Measurements from ENCODE around the gene EPB41L4A. TPM values are rescaled to one million over a fixed set of nuclear protein-coding genes. Genes with fewer than 3 reads are reported as not detected.

Gene EPB41L4A
- total RNA-seq, 1 donor from 2014 or later: 1.2 TPM

- intact Hi-C loops (cut with micrococcal nuclease): loop anchor here (10.0 kb wide), 1 partner anchor 1349 kb away; the partner anchor contains the start of gene YTHDC2
Observed at GRCh38 chr5:112165399-112165798, 253.7 kb downstream of the EPB41L4A start.

GRCh38 chr5:112163435-112163834 is 255.6 kb downstream of the EPB41L4A start:
- intact Hi-C loops (cut with micrococcal nuclease): loop anchor here (5.0 to 10.0 kb wide), 5 partner anchors 254 to 1351 kb away; partner anchors contain the start of genes EPB41L4A and YTHDC2

- intact Hi-C loops (cut with micrococcal nuclease): loop anchor here (2.0 to 10.0 kb wide), 6 partner anchors 256 to 1353 kb away; partner anchors contain the start of genes EPB41L4A, REEP5 and YTHDC2
Observed at GRCh38 chr5:112161392-112161748, 257.7 kb downstream of the EPB41L4A start.

DNA sequence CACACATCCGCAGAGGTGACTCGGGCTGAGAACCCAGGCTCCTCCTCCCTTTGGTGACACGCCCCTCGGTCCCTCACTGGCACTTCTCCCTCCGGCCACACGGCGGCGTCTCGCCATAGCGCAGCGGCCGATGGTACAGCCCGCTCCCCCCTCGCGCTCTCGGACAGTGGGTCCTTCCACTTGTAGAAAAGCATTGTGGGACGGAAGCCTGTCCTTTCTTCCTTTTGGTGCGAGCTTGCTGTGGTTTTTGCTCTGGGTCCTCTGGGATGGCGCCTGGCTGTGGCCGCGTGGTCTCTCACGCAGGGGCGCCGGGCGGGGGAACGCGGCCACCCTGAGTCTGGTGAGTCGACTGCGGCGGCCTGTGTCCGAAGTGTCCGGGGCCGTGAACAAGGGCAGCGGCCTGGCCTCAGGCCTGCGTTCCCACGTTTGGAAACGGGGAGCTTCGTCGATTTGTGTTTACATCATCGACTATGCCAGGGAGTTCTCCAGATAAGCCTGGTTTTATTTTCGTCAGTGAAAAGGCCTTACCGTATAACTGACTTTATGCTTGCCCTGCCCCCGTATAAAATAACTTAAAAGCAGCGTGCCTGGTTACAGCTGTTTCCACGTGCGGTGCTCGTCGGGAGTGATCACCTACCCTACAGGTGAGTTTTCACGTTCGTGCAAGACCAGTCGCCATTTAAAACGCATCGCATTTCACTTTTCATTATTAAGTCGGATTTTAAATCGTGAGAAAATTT is 258.3 kb downstream of the EPB41L4A start:
- intact Hi-C loops (cut with micrococcal nuclease): loop anchor here (1.0 to 10.0 kb wide), 17 partner anchors 14 to 1423 kb away; partner anchors contain the start of genes CAMK4, DCP2, EPB41L4A and NREP

GRCh38 chr5:112159435-112159834 is 259.6 kb downstream of the EPB41L4A start:
- intact Hi-C loops (cut with micrococcal nuclease): loop anchor here (5.0 kb wide), 1 partner anchor 822 kb away; no protein-coding TSS in a partner anchor

- intact Hi-C loops (cut with micrococcal nuclease): loop anchor here (5.0 kb wide), 1 partner anchor 819 kb away; no protein-coding TSS in a partner anchor
Observed at GRCh38 chr5:112156211-112156610, 262.9 kb downstream of the EPB41L4A start.

GRCh38 chr5:112154940-112155686 is 264.0 kb downstream of the EPB41L4A start:
- intact Hi-C loops (cut with micrococcal nuclease): loop anchor here (5.0 kb wide), 1 partner anchor 818 kb away; no protein-coding TSS in a partner anchor

- intact Hi-C loops (cut with micrococcal nuclease): loop anchor here (5.0 kb wide), 2 partner anchors 392 to 1412 kb away; partner anchors contain the start of genes NREP and SLC25A46
Observed at GRCh38 chr5:112149727-112150126, 269.4 kb downstream of the EPB41L4A start.

DNA sequence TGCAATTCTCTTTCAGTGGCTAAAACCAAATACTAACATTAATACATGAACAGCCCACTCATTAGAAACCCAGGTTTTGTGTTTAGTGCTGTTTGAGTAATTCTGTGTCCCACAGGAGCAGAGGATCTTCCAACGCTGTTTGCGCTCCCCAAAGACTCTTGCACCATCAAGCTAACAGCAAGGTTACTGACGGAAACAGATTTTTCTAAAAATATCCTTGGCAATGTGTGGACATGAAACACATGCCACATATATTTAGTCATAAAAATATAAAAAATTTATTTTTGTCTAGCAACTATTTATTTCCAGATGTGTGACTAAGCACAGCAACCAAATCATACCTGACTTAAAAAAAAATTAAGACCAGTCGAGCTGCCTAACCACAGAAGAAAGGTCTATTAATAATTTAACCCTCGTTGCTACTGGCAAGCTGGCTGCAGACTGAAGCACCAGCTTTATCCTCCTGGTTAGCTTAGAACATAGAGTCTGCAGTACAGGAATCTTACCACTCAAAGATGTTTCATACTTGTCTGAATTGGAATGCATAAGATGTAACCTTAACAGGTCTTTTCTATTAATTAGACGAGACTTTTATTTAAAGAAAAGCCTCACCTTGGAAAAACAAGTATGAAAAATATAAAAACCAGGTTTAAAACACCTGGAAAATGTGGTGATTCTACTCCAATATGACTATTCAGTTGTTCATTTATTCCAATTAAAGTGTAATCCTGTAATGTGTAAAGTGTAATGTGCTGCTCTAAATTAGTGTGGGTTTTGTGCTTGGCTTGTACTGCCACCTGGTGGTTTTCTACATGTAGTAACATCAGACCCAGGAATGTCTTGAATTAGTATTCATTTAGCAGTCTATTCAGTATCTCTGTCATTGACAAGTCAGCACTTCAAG is 272.5 kb downstream of the EPB41L4A start:
- intact Hi-C loops (cut with micrococcal nuclease): loop anchor here (1.0 to 5.0 kb wide), 11 partner anchors 14 to 1409 kb away; partner anchors contain the start of genes NREP, SLC25A46 and STARD4

GRCh38 chr5:112143690-112144089 is 275.4 kb downstream of the EPB41L4A start:
- intact Hi-C loops (cut with micrococcal nuclease): loop anchor here (1.0 kb wide), 1 partner anchor 864 kb away; no protein-coding TSS in a partner anchor

DNA sequence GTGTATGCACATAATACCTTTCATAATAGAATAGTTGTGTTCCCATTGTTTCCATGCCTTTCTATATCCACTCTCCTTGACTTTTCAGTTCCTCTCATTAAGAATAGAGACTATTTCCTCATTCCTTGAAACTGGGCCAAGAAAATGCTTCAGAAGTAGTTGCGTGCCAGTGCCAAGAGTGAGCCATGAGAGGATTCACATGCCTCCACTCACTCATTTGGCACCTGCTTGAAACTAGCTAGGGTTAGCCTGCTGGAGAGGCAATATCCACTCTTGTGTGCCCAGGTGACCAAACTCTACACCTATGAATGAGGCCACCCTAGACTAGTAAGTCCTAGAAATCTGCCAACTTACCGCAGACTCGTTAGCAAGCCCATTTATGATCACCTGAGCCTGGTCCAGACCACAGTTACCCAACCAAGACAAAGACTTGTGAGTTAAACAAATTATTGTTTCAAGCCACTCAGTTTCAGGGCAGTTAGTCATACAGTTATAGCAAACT is 276.3 kb downstream of the EPB41L4A start:
- intact Hi-C loops (cut with micrococcal nuclease): loop anchor here (1.0 kb wide), 1 partner anchor 864 kb away; no protein-coding TSS in a partner anchor

DNA sequence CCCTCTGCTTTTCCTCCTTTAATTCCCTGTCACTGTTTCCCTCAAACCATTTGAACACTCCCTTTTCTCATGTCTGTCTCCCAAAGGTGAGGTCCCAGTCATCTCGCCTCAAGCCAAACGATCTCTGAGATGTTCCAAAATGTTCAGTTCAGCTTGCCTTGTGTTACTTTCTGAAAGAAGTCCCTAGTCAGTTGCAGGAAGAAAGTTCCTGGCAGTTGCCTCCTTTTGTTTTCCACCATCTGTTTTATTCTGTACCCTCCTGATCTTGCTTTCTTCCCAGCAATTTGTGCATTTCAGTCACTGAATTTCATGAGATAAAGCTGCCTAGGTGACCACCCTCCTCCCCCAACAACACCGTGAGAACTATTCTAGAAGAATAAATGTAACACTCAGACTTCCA is 277.5 kb downstream of the EPB41L4A start:
- intact Hi-C loops (cut with micrococcal nuclease): no loop called here

DNA sequence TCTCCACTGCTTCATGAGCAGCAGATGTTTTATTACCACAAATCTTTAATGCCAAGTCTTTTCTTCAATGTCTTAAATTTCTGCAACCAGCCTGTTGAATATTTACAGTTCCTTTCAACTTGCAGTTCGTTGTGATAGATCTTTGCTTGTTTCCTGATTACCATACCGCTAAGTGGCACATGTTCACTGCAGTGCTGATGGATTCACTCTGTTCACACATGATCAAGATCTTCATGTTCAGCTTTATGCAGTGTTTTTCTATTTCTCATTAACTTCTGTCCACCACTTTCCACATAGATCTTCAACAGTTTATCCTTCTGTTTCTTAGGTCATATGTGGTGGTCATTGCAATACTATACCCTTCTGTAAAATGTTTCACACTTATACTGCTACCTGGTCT is 280.6 kb downstream of the EPB41L4A start:
- intact Hi-C loops (cut with micrococcal nuclease): no loop called here

DNA sequence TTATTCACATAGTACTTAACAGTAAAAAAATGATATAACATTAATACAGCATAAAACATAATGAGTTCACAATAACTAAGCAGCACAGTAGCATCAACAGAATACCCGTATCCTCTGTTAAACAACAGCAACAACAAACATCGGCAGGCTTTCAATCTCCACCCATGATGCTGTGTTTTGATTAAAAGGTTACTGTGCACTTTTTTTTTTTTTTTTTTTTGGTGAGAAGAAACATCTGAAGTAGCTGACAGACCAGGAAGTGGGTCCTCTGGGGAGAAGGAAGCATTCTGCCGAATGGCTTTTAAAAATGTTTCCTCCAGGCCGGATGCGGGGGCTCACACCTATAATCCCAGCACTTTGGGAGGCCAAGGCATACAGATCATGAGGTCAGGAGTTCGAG is 282.3 kb downstream of the EPB41L4A start:
- intact Hi-C loops (cut with micrococcal nuclease): no loop called here

GRCh38 chr5:112127861-112128260 is 291.2 kb downstream of the EPB41L4A start:
- intact Hi-C loops (cut with micrococcal nuclease): no loop called here

- intact Hi-C loops (cut with micrococcal nuclease): no loop called here
Observed at GRCh38 chr5:112126982-112127381, 292.1 kb downstream of the EPB41L4A start.

- intact Hi-C loops (cut with micrococcal nuclease): no loop called here
Observed at GRCh38 chr5:112125903-112126302, 293.2 kb downstream of the EPB41L4A start.

DNA sequence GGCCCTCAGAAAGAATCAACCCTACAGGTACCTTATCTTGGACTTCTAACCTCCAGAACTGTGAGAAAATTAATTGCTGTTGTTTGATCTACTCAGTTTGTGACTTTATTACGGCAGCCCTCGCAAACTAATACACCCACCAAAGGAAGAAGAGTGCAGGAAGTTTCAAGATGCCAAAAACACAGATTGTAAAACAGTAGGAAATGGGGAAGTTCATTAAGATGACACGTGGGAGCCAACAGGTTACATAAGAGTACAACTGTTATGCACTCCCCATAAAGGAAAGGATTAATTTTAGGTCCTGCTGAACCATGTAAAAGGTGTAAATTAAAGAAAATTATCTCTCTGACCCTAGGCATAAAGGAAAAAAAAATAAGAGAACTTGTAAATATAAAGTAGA is 294.3 kb downstream of the EPB41L4A start:
- intact Hi-C loops (cut with micrococcal nuclease): no loop called here

DNA sequence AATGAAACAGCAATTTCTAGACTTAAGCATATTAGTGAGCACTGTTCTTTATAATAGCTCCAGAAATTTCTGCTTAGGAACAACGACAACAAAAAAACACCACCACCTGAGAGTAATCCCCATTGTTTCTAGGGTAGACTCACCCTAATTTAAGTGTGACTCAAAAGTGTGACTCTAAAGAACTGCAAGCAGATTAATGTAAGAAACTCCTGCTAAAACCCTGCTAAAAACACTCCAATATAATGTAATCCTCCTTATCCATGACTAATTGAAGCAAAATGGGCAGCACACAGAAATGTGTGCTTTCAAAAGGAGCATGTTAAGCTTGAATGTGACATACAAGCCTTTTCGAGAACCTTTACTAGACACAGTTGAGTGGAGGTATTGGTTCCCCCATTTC is 296.0 kb downstream of the EPB41L4A start:
- intact Hi-C loops (cut with micrococcal nuclease): no loop called here

DNA sequence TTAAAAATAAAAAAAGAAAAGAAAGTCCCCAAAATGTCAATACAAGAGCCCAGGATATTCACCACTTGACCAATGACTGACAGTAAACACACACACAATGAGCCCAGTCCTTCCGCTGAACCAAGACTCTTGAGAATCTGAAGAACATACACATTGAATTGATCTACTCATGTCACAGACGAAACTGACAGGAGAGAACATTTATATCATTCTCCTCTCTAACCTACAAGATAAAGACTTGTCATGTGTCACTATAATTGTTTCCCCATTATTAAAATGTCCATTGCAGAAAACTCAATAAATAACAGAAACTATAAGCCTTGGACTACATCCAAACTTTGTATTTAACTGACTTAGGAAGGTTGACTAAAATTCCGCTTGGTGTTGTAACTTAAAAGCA is 296.7 kb downstream of the EPB41L4A start:
- intact Hi-C loops (cut with micrococcal nuclease): no loop called here
